Epithelial cell of proximal tubule (primary cell): ENCODE data around the gene HDAC8. TPM values are rescaled to one million over a fixed set of nuclear protein-coding genes. Genes with fewer than 3 reads are reported as not detected.

ENCODE experiments used
- DNase-seq: peaks from one replicate; pipeline ENCODE4 v3.0.0-alpha.2; 2011; ENCODE audit warnings: low read depth
- H3K4me3 ChIP-seq: 2 replicates; pipeline ENCODE4 v1.5.1; 2011; ENCODE audit warnings: low read depth, mild to moderate bottlenecking, low read length
- total RNA-seq: library from RNA; depleted of rRNA; stranded (reverse); fragments of >200 nt; gene quantifications from 2 replicates; pipeline ENCODE4 v1.2.3, GENCODE V29; 2015
- TF ChIP-seq, protein P1 (sequence below): conservative IDR thresholded peaks from 2 replicates; pipeline ENCODE4 v1.5.1; 2012; ENCODE audit warnings: low read depth, mild to moderate bottlenecking, low read length

The HDAC8 gene
- total RNA-seq, 1 donor from 2014 or later, result 13.2 TPM

DNA sequence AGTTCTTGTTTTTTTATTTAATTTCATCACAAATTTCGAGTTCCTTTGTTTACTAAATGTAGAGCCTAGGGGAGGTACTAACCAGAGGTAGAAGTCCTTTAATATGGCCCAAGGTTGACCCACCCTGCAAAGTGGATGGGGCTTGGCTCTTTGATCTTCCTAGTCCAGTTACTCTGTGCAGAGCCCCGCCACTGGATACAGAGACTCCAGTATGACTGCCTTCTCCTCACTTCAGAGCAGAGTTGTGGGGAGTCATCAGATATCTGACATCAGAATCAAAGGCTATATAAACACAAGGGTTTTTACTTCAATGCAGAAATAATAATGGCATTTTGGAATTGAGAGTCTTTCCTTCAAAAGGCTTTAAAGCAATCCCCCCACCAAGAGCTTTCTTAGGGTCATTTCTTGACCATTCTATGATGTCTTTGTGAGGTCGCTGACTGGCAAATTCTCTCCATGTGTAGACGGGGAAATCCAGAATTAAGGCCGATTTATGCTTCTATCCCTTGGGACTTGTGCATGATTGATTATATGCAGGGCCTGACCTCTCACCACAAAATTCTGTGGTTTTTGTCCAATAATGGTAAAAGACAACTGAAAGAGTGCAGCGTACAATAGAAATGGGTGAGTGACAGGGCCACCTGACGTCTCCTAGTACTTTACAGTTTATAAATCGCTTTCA, 178.7 kb downstream of the HDAC8 start:
- TF ChIP-seq, protein P1, sequence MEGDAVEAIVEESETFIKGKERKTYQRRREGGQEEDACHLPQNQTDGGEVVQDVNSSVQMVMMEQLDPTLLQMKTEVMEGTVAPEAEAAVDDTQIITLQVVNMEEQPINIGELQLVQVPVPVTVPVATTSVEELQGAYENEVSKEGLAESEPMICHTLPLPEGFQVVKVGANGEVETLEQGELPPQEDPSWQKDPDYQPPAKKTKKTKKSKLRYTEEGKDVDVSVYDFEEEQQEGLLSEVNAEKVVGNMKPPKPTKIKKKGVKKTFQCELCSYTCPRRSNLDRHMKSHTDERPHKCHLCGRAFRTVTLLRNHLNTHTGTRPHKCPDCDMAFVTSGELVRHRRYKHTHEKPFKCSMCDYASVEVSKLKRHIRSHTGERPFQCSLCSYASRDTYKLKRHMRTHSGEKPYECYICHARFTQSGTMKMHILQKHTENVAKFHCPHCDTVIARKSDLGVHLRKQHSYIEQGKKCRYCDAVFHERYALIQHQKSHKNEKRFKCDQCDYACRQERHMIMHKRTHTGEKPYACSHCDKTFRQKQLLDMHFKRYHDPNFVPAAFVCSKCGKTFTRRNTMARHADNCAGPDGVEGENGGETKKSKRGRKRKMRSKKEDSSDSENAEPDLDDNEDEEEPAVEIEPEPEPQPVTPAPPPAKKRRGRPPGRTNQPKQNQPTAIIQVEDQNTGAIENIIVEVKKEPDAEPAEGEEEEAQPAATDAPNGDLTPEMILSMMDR, result no peak
- no peak overlapping the region for H3K4me3 ChIP-seq
- no peak for DNase-seq

DNA sequence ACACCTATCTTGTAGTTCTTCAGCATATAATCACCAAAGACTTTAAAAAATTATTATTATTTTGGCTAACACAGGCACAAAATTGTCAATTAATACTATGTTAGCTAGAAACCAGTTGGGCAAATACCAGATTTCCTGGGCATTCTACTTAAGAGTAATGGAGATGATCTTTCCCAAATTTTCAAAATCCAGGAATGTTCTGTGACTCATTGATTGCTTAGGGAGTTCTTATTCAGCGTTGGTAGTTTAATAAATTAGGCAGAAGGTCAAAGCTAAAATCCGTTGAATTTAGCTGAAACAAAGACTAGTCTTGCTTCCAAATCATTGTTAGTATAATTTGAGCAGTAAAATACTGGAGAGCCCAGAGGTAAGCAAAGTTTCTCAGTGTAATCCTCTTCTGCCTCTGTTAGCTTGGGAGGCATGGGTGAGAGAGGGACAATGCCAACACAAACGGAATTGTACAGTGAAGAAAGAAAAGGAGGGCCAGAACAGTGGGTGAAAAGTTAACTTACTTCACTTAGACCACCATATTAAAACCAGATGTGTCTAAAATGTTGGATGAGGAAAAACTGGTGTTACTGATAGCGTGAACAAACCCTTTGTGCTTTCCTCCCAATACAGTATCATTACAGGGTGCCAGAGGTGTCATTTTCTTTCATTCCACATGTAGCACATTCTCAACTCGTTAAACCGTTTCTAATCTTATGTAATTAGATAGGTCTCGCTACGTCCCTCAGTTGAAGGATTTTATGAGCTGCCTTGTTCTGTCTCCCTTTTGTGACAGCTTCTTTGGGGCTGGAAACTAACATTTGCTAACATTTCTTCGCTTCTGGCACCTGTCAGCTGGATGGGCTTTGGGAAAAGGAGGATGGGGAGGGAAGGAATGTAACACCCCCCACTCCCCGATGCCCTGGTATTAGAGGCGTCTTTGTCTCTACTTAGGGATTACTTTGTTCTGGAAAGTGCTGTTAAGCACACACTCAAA, 179.5 kb downstream of the HDAC8 start:
- H3K4me3 ChIP-seq, result no peak overlapping the region
- DNase-seq, result no peak
- TF ChIP-seq, protein P1, result no peak

DNA sequence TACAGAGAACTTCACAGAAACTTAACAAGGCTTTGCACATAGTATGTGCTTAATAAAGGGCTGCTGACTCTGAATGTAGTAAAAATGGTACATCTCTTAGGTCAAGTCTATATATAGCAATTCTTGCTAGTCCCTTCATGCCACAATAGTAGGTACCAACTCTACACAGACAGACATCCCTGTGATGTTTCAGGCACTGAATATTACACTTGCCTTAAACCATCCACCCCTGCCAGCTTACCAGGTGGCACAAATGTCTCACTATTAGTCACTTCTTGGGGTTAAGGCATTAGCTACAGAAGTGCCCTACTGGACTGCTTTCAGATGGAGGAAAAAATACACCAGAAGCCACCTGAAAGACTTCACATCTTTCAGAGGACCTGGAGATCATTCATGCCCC, 180.6 kb downstream of the HDAC8 start:
- H3K4me3 ChIP-seq, result no peak overlapping the region
- DNase-seq, result no peak
- TF ChIP-seq, protein P1, result no peak

DNA sequence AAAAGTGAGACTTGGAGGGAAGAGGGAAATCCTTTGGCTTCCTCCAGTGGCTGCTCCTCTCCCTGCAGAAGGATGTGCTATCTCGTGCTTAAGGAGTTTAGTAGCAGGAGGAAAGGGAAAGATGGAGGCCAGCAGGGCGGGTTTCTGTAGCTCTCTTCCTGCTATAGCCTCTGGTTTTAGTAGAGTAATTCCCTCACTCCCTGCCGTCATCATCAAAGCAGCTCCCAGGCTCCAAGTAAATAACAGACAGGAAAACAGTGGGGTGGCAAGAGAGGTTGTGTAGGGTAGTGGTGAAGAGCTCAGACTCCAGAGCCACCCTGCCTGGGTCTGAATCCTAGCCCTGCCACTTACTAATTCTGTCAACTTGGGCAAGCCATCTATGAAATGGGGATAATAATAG, 185.4 kb downstream of the HDAC8 start:
- TF ChIP-seq, protein P1, result no peak
- no peak for DNase-seq
- H3K4me3 ChIP-seq, result no peak overlapping the region

DNA sequence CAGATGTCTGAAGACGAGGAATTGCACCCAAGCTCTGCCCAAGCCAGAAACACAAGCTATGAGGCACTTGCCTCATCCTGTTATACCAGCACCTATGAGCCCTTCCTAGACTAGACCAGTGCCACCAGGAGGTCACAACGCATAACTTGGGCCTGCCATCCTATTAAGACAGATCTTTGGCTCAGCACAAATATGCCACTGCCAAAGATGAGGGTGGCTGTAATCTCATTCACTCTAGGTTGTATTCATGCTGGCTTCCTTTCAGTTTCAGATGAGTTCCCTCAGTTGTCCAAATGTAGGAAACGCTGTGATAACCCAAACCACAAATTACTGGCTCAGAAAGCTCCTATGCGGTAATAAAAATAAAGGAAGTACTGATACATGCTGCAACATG, 190.4 kb downstream of the HDAC8 start:
- H3K4me3 ChIP-seq, result no peak overlapping the region
- TF ChIP-seq, protein P1, result no peak
- DNase-seq, result no peak

- no peak overlapping the region for H3K4me3 ChIP-seq
- TF ChIP-seq, protein P1, result no peak
- no peak for DNase-seq
Measured at GRCh38 chrX:72381439-72382201, 191.0 kb downstream of the HDAC8 start.
